Left hindlimb (tissue), 1 donor: ENCODE data around the gene NHSL1.

Experiments used
- DNase-seq: peaks from one replicate; pipeline ENCODE4 v3.0.0-alpha.2; 2018

The NHSL1 gene

GRCh38 chr6:138424004-138424904, 75.0 kb downstream of the NHSL1 start:
- no peak for DNase-seq

- no peak for DNase-seq
Observed at GRCh38 chr6:138422861-138423260, 76.4 kb downstream of the NHSL1 start.

GRCh38 chr6:138421608-138422007, 77.7 kb downstream of the NHSL1 start:
- no peak for DNase-seq

- DNase-seq, result no peak
Observed at GRCh38 chr6:138421089-138421488, 78.2 kb downstream of the NHSL1 start.

- DNase-seq, result no peak
Observed at GRCh38 chr6:138420356-138420755, 78.9 kb downstream of the NHSL1 start.

GRCh38 chr6:138419766-138420165, 79.5 kb downstream of the NHSL1 start:
- DNase-seq, result no peak

GRCh38 chr6:138418118-138418742, 81.1 kb downstream of the NHSL1 start:
- no peak for DNase-seq

GRCh38 chr6:138417493-138418117, 81.7 kb downstream of the NHSL1 start:
- no peak for DNase-seq

- no peak for DNase-seq
Observed at GRCh38 chr6:138416206-138416605, 83.1 kb downstream of the NHSL1 start.

- no peak for DNase-seq
Observed at GRCh38 chr6:138415125-138415524, 84.2 kb downstream of the NHSL1 start.

- no peak for DNase-seq
Observed at GRCh38 chr6:138410972-138411880, 88.1 kb downstream of the NHSL1 start.

- no peak for DNase-seq
Observed at GRCh38 chr6:138410048-138410735, 89.1 kb downstream of the NHSL1 start.

- no peak for DNase-seq
Observed at GRCh38 chr6:138406443-138406842, 92.9 kb downstream of the NHSL1 start.

GRCh38 chr6:138405816-138406413, 93.4 kb downstream of the NHSL1 start:
- no peak for DNase-seq

GRCh38 chr6:138404666-138405337, 94.5 kb downstream of the NHSL1 start:
- DNase-seq, result no peak

- peak; percentile 90 for DNase-seq
Observed at GRCh38 chr6:138403801-138404665, 95.3 kb downstream of the NHSL1 start, which contains the start of gene HEBP2. Gene HEBP2, plus strand, starts transcription at chr6:138404223. Its CDS starts 273 bp downstream, at chr6:138404496.

- peak; percentile 51 for DNase-seq
Observed at GRCh38 chr6:138403324-138403800, 95.9 kb downstream of the NHSL1 start.

GRCh38 chr6:138402838-138403187, 96.5 kb downstream of the NHSL1 start:
- DNase-seq, result no peak

- DNase-seq, result no peak
Observed at GRCh38 chr6:138401960-138402837, 97.1 kb downstream of the NHSL1 start.
